CD4-positive, CD25-positive, alpha-beta regulatory T cell (primary cell): Measurements from ENCODE around the gene DOK3. TPM values are rescaled to one million over a fixed set of nuclear protein-coding genes. Genes with fewer than 3 reads are reported as not detected.

Source experiments
- ATAC-seq, 2 donors: fragments of 150-1000 bp; cut with Tn5 transposase; one replicate each; pipeline ENCODE4 v1.10.0; 2021; ENCODE audit warnings: low read depth in 2 of 2, moderate number of reproducible peaks in 2 of 2, moderate library complexity in 1 of 2
- DNase-seq, 3 donors: peaks; one replicate each; pipeline versions ENCODE4 v3.0.0 to v3.0.0-alpha.2; 2012 to 2022; ENCODE audit warnings: mixed read lengths in 1 of 3
- H3K27ac ChIP-seq: one replicate; pipeline ENCODE4 v1.7.0; 2013; ENCODE audit warnings: mild to moderate bottlenecking, low read length; ENCODE audit not compliant: insufficient read depth, poor library complexity, severe bottlenecking
- H3K27me3 ChIP-seq: one replicate; pipeline ENCODE4 v1.7.0; 2013; ENCODE audit warnings: low read length; ENCODE audit not compliant: control insufficient read depth, insufficient read depth
- H3K36me3 ChIP-seq: one replicate; pipeline ENCODE4 v1.7.0; 2013; ENCODE audit warnings: mild to moderate bottlenecking, low read length, moderate library complexity; ENCODE audit not compliant: control insufficient read depth, insufficient read depth
- H3K4me1 ChIP-seq: 2 replicates; pipeline ENCODE4 v1.7.0; 2013; ENCODE audit warnings: mild to moderate bottlenecking, low read length; ENCODE audit not compliant: insufficient read depth, control insufficient read depth, poor library complexity, severe bottlenecking
- H3K4me3 ChIP-seq: one replicate; pipeline ENCODE4 v1.7.0; 2013; ENCODE audit warnings: low read depth, mild to moderate bottlenecking, low read length, moderate library complexity
- H3K9me3 ChIP-seq, 2 experiments: 1 replicate in 1 of 2; 2 replicates in 1 of 2; pipeline ENCODE4 v1.7.0; 2013; ENCODE audit warnings: low read length in 2 of 2, mild to moderate bottlenecking in 1 of 2, moderate library complexity in 1 of 2; ENCODE audit not compliant: control insufficient read depth in 2 of 2
- H3K27ac Mint-ChIP-seq, 3 donors: one replicate each; pipeline ENCODE4 v1.8.0; 2020 to 2022; ENCODE audit warnings: mild to moderate bottlenecking in 3 of 3, mixed read lengths in 3 of 3, moderate library complexity in 2 of 3
- H3K27me3 Mint-ChIP-seq: one replicate; pipeline ENCODE4 v1.8.0; 2022; ENCODE audit warnings: mild to moderate bottlenecking, mixed read lengths
- H3K36me3 Mint-ChIP-seq: one replicate; pipeline ENCODE4 v1.8.0; 2020; ENCODE audit warnings: mixed read lengths
- H3K4me1 Mint-ChIP-seq, 4 donors: one replicate each; pipeline ENCODE4 v1.8.0; 2020 to 2022; ENCODE audit warnings: mixed read lengths in 4 of 4, mild to moderate bottlenecking in 1 of 4
- H3K4me3 Mint-ChIP-seq, 4 donors: one replicate each; pipeline ENCODE4 v1.8.0; 2020 to 2022; ENCODE audit warnings: mild to moderate bottlenecking in 4 of 4, mixed read lengths in 4 of 4, moderate library complexity in 3 of 4
- H3K9me3 Mint-ChIP-seq, 7 donors: one replicate each; pipeline ENCODE4 v1.8.0; 2020 to 2022; ENCODE audit warnings: mixed read lengths in 7 of 7, mild to moderate bottlenecking in 3 of 7, moderate library complexity in 2 of 7
- polyA plus RNA-seq, 4 donors: library from polyadenylated mRNA; unstranded; fragments of 300-500 nt; fragmentation: Illumina TruSeq; gene quantifications; one replicate each; pipeline ENCODE4 v1.2.3, GENCODE V29; 2021
- total RNA-seq: library from RNA; stranded (reverse); gene quantifications from one replicate; pipeline ENCODE4 v1.2.3, GENCODE V29; 2022

Gene DOK3
- total and polyA plus RNA-seq, 5 donors from 2014 or later: 0.13 to 1.5 (median 0.17) TPM; not detected in 2

GRCh38 chr5:177469750-177470525 lies 39.7 kb downstream of the DOK3 start:
- H3K4me3 Mint-ChIP-seq: peak overlapping the region in 1 of 4 donors; percentile 44
- Histone ChIP-seq H3K4me1 (peaks cover 10% of the 10 kb centered on the region), H3K4me3 (no peak overlapping the region), H3K27ac (no peak overlapping the region), H3K27me3 (peaks cover 6% of the 10 kb centered on the region), H3K9me3 (no peaks in the 10 kb centered on the region), H3K36me3 (no peaks in the 10 kb centered on the region)
- DNase-seq: no peak
- peaks cover 0 to 17% (median 1%) of the 10 kb centered on the region in 4 donors for H3K4me1 Mint-ChIP-seq
- ATAC-seq: no peak
- peaks cover 0 to 2% (median 0%) of the 10 kb centered on the region in 7 donors for H3K9me3 Mint-ChIP-seq
- H3K27ac Mint-ChIP-seq: no peak overlapping the region
- no peaks in the 10 kb centered on the region for H3K36me3 Mint-ChIP-seq
- peaks cover 21% of the 10 kb centered on the region for H3K27me3 Mint-ChIP-seq

GRCh38 chr5:177468685-177469628 lies 40.7 kb downstream of the DOK3 start:
- Histone ChIP-seq H3K27me3 (peaks cover 1% of the 10 kb centered on the region), H3K4me3 (no peak overlapping the region), H3K9me3 (no peaks in the 10 kb centered on the region), H3K36me3 (no peaks in the 10 kb centered on the region), H3K4me1 (peaks cover 10% of the 10 kb centered on the region), H3K27ac (no peak overlapping the region)
- H3K27ac Mint-ChIP-seq: no peak overlapping the region
- H3K27me3 Mint-ChIP-seq: peaks cover 13% of the 10 kb centered on the region
- peaks cover 0 to 2% (median 0%) of the 10 kb centered on the region in 7 donors for H3K9me3 Mint-ChIP-seq
- DNase-seq (no peak), ATAC-seq (no peak)
- H3K4me1 Mint-ChIP-seq: peaks cover 0 to 8% (median 0%) of the 10 kb centered on the region in 4 donors
- no peak overlapping the region for H3K4me3 Mint-ChIP-seq
- no peaks in the 10 kb centered on the region for H3K36me3 Mint-ChIP-seq

GRCh38 chr5:177468329-177468684 lies 41.3 kb downstream of the DOK3 start:
- no peaks in the 10 kb centered on the region for H3K36me3 ChIP-seq
- Mint-ChIP-seq H3K4me3 (no peak overlapping the region), H3K9me3 (peaks cover 0 to 2% (median 0%) of the 10 kb centered on the region in 7 donors), H3K27me3 (peaks cover 12% of the 10 kb centered on the region), H3K27ac (no peak overlapping the region), H3K36me3 (no peaks in the 10 kb centered on the region), H3K4me1 (peaks cover 0 to 6% (median 0%) of the 10 kb centered on the region in 4 donors)
- no peaks in the 10 kb centered on the region for H3K9me3 ChIP-seq
- no peak overlapping the region for H3K4me3 ChIP-seq
- H3K27ac ChIP-seq: no peak overlapping the region
- ATAC-seq (no peak), DNase-seq (no peak)
- H3K4me1 ChIP-seq: peaks cover 10% of the 10 kb centered on the region
- no peaks in the 10 kb centered on the region for H3K27me3 ChIP-seq

GRCh38 chr5:177467436-177467835 lies 42.2 kb downstream of the DOK3 start:
- peaks cover 5% of the 10 kb centered on the region for H3K4me1 ChIP-seq
- Mint-ChIP-seq H3K36me3 (no peaks in the 10 kb centered on the region), H3K9me3 (peaks cover 0 to 2% (median 0%) of the 10 kb centered on the region in 7 donors), H3K4me1 (peaks cover 0 to 8% (median 0%) of the 10 kb centered on the region in 4 donors), H3K27me3 (peaks cover 12% of the 10 kb centered on the region), H3K4me3 (no peak overlapping the region), H3K27ac (no peak overlapping the region)
- no peak for ATAC-seq
- H3K4me3 ChIP-seq: no peak overlapping the region
- DNase-seq: no peak
- H3K27ac ChIP-seq: no peak overlapping the region
- H3K36me3 ChIP-seq: no peaks in the 10 kb centered on the region
- H3K9me3 ChIP-seq: no peaks in the 10 kb centered on the region
- no peaks in the 10 kb centered on the region for H3K27me3 ChIP-seq

- Mint-ChIP-seq H3K27ac (no peak overlapping the region), H3K4me1 (peaks cover 0 to 4% (median 0%) of the 10 kb centered on the region in 4 donors), H3K4me3 (no peak overlapping the region), H3K36me3 (no peaks in the 10 kb centered on the region), H3K9me3 (peaks cover 0 to 2% (median 0%) of the 10 kb centered on the region in 7 donors), H3K27me3 (peaks cover 12% of the 10 kb centered on the region)
- H3K27me3 ChIP-seq: no peaks in the 10 kb centered on the region
- ATAC-seq: no peak
- H3K36me3 ChIP-seq: no peaks in the 10 kb centered on the region
- DNase-seq: no peak
- no peak overlapping the region for H3K4me3 ChIP-seq
- no peak overlapping the region for H3K27ac ChIP-seq
- no peaks in the 10 kb centered on the region for H3K4me1 ChIP-seq
- no peaks in the 10 kb centered on the region for H3K9me3 ChIP-seq
Measured at GRCh38 chr5:177466861-177467260, 42.8 kb downstream of the DOK3 start.

- Mint-ChIP-seq H3K27ac (no peak overlapping the region), H3K36me3 (no peaks in the 10 kb centered on the region), H3K27me3 (peaks cover 9% of the 10 kb centered on the region), H3K4me1 (peaks cover 0 to 2% (median 0%) of the 10 kb centered on the region in 4 donors), H3K4me3 (no peak overlapping the region), H3K9me3 (peaks cover 0 to 2% (median 0%) of the 10 kb centered on the region in 7 donors)
- Histone ChIP-seq H3K27me3 (no peaks in the 10 kb centered on the region), H3K4me1 (no peaks in the 10 kb centered on the region), H3K36me3 (no peaks in the 10 kb centered on the region), H3K4me3 (no peak overlapping the region), H3K27ac (no peak overlapping the region), H3K9me3 (no peaks in the 10 kb centered on the region)
- no peak for DNase-seq
- no peak for ATAC-seq
Measured at GRCh38 chr5:177465044-177465443, 44.6 kb downstream of the DOK3 start.

- DNase-seq (no peak), ATAC-seq (no peak)
- H3K9me3 ChIP-seq: no peaks in the 10 kb centered on the region
- H3K4me1 Mint-ChIP-seq: peaks cover 0 to 5% (median 0%) of the 10 kb centered on the region in 4 donors
- no peak overlapping the region for H3K27ac ChIP-seq
- H3K36me3 ChIP-seq: no peaks in the 10 kb centered on the region
- peak overlapping the region in 1 of 4 donors; percentile 47 for H3K4me3 Mint-ChIP-seq
- H3K36me3 Mint-ChIP-seq: no peaks in the 10 kb centered on the region
- H3K9me3 Mint-ChIP-seq: peaks cover 0 to 2% (median 0%) of the 10 kb centered on the region in 7 donors
- no peak overlapping the region for H3K4me3 ChIP-seq
- no peaks in the 10 kb centered on the region for H3K27me3 ChIP-seq
- no peak overlapping the region for H3K27ac Mint-ChIP-seq
- H3K27me3 Mint-ChIP-seq: peaks cover 4% of the 10 kb centered on the region
- H3K4me1 ChIP-seq: no peaks in the 10 kb centered on the region
Measured at GRCh38 chr5:177462021-177462670, 47.5 kb downstream of the DOK3 start.
